WTC11 (cell line): ENCODE results near the gene ARHGAP4. TPM values are rescaled to one million over a fixed set of nuclear protein-coding genes. Genes with fewer than 3 reads are reported as not detected.

Experiments used
- ATAC-seq: fragments of 200-7000 bp; cut with Tn5 transposase; 2 replicates; pipeline ENCODE4 v1.10.0; 2021; ENCODE audit warnings: mild to moderate bottlenecking, moderate library complexity
- CTCF ChIA-PET: fragments of 300-600 bp; sonication (Branson Sonifier 250); formaldehyde crosslinking; loops from one replicate; lab custom pipeline; 2021; ENCODE audit warnings: antibody characterized with exemption; lab: Charles Lee
- POLR2A ChIA-PET: fragments of 350-600 bp; sonication (Branson Sonifier 250); formaldehyde crosslinking; loops from one replicate; lab custom pipeline; 2021; ENCODE audit warnings: antibody characterized with exemption; lab: Charles Lee
- DNase-seq: peaks from one replicate; pipeline ENCODE4 v3.0.0; 2021; ENCODE audit warnings: low spot score
- H3K27ac Mint-ChIP-seq: 2 replicates; pipeline ENCODE4 v1.8.0; 2021; ENCODE audit warnings: mixed read lengths
- H3K27me3 Mint-ChIP-seq: 2 replicates; pipeline ENCODE4 v1.8.0; 2021; ENCODE audit warnings: low read depth, mild to moderate bottlenecking, moderate library complexity, mixed read lengths
- H3K36me3 Mint-ChIP-seq: 2 replicates; pipeline ENCODE4 v1.8.0; 2021; ENCODE audit warnings: mixed read lengths
- H3K4me1 Mint-ChIP-seq: 2 replicates; pipeline ENCODE4 v1.8.0; 2022; ENCODE audit warnings: mixed read lengths
- H3K4me3 Mint-ChIP-seq: 2 replicates; pipeline ENCODE4 v1.8.0; 2021; ENCODE audit warnings: mild to moderate bottlenecking, moderate library complexity, mixed read lengths
- H3K9me3 Mint-ChIP-seq: 2 replicates; pipeline ENCODE4 v1.8.0; 2021; ENCODE audit warnings: mixed read lengths
- ATF2 ChIP-seq: sonication (generic); formaldehyde crosslinking; IDR thresholded peaks from 2 replicates; pipeline ENCODE4 v1.8.1; 2022; ENCODE audit warnings: low read depth, missing genetic modification reagents, borderline replicate concordance
- CREM ChIP-seq: sonication (generic); formaldehyde crosslinking; IDR thresholded peaks from 2 replicates; pipeline ENCODE4 v1.8.1; 2022; ENCODE audit warnings: mild to moderate bottlenecking, missing genetic modification reagents, moderate library complexity
- E2F1 ChIP-seq: sonication (generic); formaldehyde crosslinking; IDR thresholded peaks from 2 replicates; pipeline ENCODE4 v1.8.0; 2022; ENCODE audit warnings: mild to moderate bottlenecking, missing genetic modification reagents
- E2F5 ChIP-seq: sonication (generic); formaldehyde crosslinking; IDR thresholded peaks from 2 replicates; pipeline ENCODE4 v1.8.1; 2022; ENCODE audit warnings: mild to moderate bottlenecking, moderate library complexity, missing genetic modification reagents
- ERG ChIP-seq: fragments of 250-450 bp; sonication (Bioruptor Pico); IDR thresholded peaks from 2 replicates; pipeline ENCODE4 v1.8.0; 2021; ENCODE audit warnings: mild to moderate bottlenecking
- ETV6 ChIP-seq: sonication (generic); formaldehyde crosslinking; IDR thresholded peaks from 2 replicates; pipeline ENCODE4 v1.8.1; 2022; ENCODE audit warnings: mild to moderate bottlenecking, missing genetic modification reagents
- FOXK1 ChIP-seq: sonication (generic); formaldehyde crosslinking; IDR thresholded peaks from 2 replicates; pipeline ENCODE4 v1.8.0; 2022; ENCODE audit warnings: mild to moderate bottlenecking, moderate library complexity, missing genetic modification reagents
- HMGXB4 ChIP-seq: sonication (generic); formaldehyde crosslinking; IDR thresholded peaks from 2 replicates; pipeline ENCODE4 v1.8.1; 2023; ENCODE audit warnings: mild to moderate bottlenecking, moderate library complexity, missing genetic modification reagents
- MAX ChIP-seq: sonication (generic); formaldehyde crosslinking; IDR thresholded peaks from 2 replicates; pipeline ENCODE4 v1.8.0; 2022; ENCODE audit warnings: mild to moderate bottlenecking, missing genetic modification reagents
- MXD4 ChIP-seq: fragments of 250-450 bp; sonication (Bioruptor Pico); IDR thresholded peaks from 2 replicates; pipeline ENCODE4 v1.8.0; 2021; ENCODE audit warnings: mild to moderate bottlenecking, moderate library complexity, borderline replicate concordance
- RORB ChIP-seq: fragments of 250-450 bp; sonication (Bioruptor Pico); IDR thresholded peaks from 2 replicates; pipeline ENCODE4 v1.9.0; 2021; ENCODE audit warnings: mild to moderate bottlenecking
- TP53 ChIP-seq: sonication (generic); formaldehyde crosslinking; IDR thresholded peaks from 2 replicates; pipeline ENCODE4 v1.8.1; 2023; ENCODE audit warnings: mild to moderate bottlenecking, missing genetic modification reagents
- USF2 ChIP-seq: sonication (generic); formaldehyde crosslinking; IDR thresholded peaks from 2 replicates; pipeline ENCODE4 v1.8.1; 2023; ENCODE audit warnings: mild to moderate bottlenecking, missing genetic modification reagents, moderate library complexity
- ZNF138 ChIP-seq: sonication (generic); formaldehyde crosslinking; conservative IDR thresholded peaks from 2 replicates; pipeline ENCODE4 v1.8.1; 2022; ENCODE audit warnings: mild to moderate bottlenecking, moderate library complexity, missing genetic modification reagents
- ZNF532 ChIP-seq: fragments of 250-450 bp; sonication (Bioruptor Pico); IDR thresholded peaks from 2 replicates; pipeline ENCODE4 v1.9.0; 2021; ENCODE audit warnings: mild to moderate bottlenecking, borderline replicate concordance
- total RNA-seq: library from RNA; stranded (reverse); gene quantifications from 3 replicates; pipeline ENCODE4 v1.2.3, GENCODE V29; 2021

The ARHGAP4 gene
- total RNA-seq, 1 experiment from 2014 or later = 52.1 TPM

GRCh38 chrX:153951683-153952372, 25.8 kb upstream of the ARHGAP4 start:
- no peaks in the 10 kb centered on the region for H3K9me3 Mint-ChIP-seq
- no peak overlapping the region for H3K4me3 Mint-ChIP-seq
- CTCF ChIA-PET = interaction anchor here (0.5 kb wide), 1 partner anchor 149 kb away, joined by 3 read pairs; no protein-coding TSS in a partner anchor
- POLR2A ChIA-PET = no interaction called here
- peaks cover 11% of the 10 kb centered on the region for H3K4me1 Mint-ChIP-seq
- H3K27ac Mint-ChIP-seq = no peak overlapping the region
- H3K36me3 Mint-ChIP-seq = peaks cover 27% of the 10 kb centered on the region
- TF ChIP-seq ERG (CRISPR knock-in tag) (no peak), RORB (CRISPR knock-in tag) (no peak), FOXK1 (CRISPR knock-in tag) (no peak), ZNF138 (CRISPR knock-in tag) (no peak), CREM (CRISPR knock-in tag) (no peak), HMGXB4 (CRISPR knock-in tag) (no peak), E2F1 (CRISPR knock-in tag) (no peak), E2F5 (no peak), ATF2 (no peak)
- no peaks in the 10 kb centered on the region for H3K27me3 Mint-ChIP-seq
- no peak for ATAC-seq
- no peak for DNase-seq

- ChIA-PET POLR2A (interaction anchor here (0.5 kb wide), 1 partner anchor 87 kb away, joined by 4 read pairs; no protein-coding TSS in a partner anchor), CTCF (interaction anchor here (7.3 kb wide), 1 partner anchor 23 kb away, joined by 116 read pairs; the partner anchor contains the start of gene ARHGAP4)
- H3K4me3 Mint-ChIP-seq = no peak overlapping the region
- H3K27ac Mint-ChIP-seq = no peak overlapping the region
- DNase-seq = no peak
- no peaks in the 10 kb centered on the region for H3K9me3 Mint-ChIP-seq
- peaks cover 26% of the 10 kb centered on the region for H3K36me3 Mint-ChIP-seq
- ATAC-seq = no peak
- no peaks in the 10 kb centered on the region for H3K27me3 Mint-ChIP-seq
- peaks cover 11% of the 10 kb centered on the region for H3K4me1 Mint-ChIP-seq
- no peak for TF ChIP-seq USF2 (CRISPR knock-in tag)
- TF ChIP-seq ZNF532 (CRISPR knock-in tag) = no peak
- no peak for TF ChIP-seq MXD4 (CRISPR knock-in tag)
- TF ChIP-seq CREM (CRISPR knock-in tag) = no peak
- no peak for TF ChIP-seq E2F5
- TF ChIP-seq MAX (CRISPR knock-in tag) = no peak
- no peak for TF ChIP-seq ETV6 (CRISPR knock-in tag)
- TF ChIP-seq TP53 (CRISPR knock-in tag) = no peak
- TF ChIP-seq, all 79 proteins: peak for 0
These were observed 24.1 kb upstream of the ARHGAP4 start for GRCh38 chrX:153950127-153950526.
